ENCODE measurements around the gene DNER. TPM values are rescaled to one million over a fixed set of nuclear protein-coding genes. Genes with fewer than 3 reads are reported as not detected.

The DNER gene, protein sequence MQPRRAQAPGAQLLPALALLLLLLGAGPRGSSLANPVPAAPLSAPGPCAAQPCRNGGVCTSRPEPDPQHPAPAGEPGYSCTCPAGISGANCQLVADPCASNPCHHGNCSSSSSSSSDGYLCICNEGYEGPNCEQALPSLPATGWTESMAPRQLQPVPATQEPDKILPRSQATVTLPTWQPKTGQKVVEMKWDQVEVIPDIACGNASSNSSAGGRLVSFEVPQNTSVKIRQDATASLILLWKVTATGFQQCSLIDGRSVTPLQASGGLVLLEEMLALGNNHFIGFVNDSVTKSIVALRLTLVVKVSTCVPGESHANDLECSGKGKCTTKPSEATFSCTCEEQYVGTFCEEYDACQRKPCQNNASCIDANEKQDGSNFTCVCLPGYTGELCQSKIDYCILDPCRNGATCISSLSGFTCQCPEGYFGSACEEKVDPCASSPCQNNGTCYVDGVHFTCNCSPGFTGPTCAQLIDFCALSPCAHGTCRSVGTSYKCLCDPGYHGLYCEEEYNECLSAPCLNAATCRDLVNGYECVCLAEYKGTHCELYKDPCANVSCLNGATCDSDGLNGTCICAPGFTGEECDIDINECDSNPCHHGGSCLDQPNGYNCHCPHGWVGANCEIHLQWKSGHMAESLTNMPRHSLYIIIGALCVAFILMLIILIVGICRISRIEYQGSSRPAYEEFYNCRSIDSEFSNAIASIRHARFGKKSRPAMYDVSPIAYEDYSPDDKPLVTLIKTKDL
- 0.73 and 3.1 TPM in 2 replicates for total RNA-seq

DNA sequence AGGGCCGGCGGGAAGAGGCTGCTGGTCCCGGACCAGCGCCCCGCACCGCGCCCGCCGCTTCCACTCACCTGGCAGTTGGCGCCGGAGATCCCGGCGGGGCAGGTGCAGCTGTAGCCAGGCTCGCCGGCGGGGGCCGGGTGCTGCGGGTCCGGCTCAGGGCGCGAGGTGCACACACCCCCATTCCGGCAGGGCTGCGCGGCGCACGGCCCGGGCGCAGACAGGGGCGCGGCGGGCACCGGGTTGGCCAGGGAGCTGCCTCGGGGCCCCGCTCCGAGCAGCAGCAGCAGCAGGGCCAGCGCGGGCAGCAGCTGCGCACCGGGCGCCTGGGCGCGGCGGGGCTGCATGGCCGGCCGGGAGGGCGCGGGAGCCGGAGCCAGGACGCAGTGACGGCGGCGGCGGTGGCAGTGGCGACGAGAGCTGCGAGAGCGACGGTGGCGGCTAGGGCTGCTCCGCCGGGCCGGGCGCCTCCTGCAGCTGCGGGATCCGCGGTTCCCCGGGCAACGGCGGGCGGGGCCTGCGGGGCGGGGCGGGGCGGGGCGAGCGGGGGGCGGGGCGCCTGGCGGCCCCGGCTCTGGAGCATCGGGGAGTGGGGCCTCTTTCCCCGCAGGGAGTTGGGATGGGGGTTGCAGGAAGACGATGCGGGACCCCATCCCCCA, at the start of gene DNER:
TSS of gene DNER (minus strand) at position 476 of the 656 bp plus-strand sequence. CDS start at position 344, 132 bp downstream.

Small RNA genes lying within 50 kb of the gene (small RNA-seq; reads per million reads assigned to genes)
- gene RNU7-9P: not detected

Other genes starting within 250 kb of the DNER start
- gene TRIP12, start 207.5 kb upstream of the DNER start, total RNA-seq: 205 and 247 TPM in 2 replicates
- gene FBXO36, start 207.9 kb upstream of the DNER start, total RNA-seq: 2.9 and 3.3 TPM in 2 replicates